Measurements from ENCODE around the gene EFNA3. TPM values are rescaled to one million over a fixed set of nuclear protein-coding genes. Genes with fewer than 3 reads are reported as not detected.

The EFNA3 gene
- total and polyA plus RNA-seq, 11 donors, result 0.20 to 2.4 (median 0.61) TPM

GRCh38 chr1:155080312-155081228 is 1.9 kb downstream of the EFNA3 start:
- WGBS, 4 donors, result 0 to 2% (median 1%) methylated on average over 6 to 71 of the region's 71 CpGs
- TF ChIP-seq POLR2A (IDR thresholded peaks at IDR 0.05) (no peak), CTCF (IDR thresholded peaks at IDR 0.05) (no peak)
- Histone ChIP-seq H3K27me3 (peaks cover 38 to 59% (median 49%) of the 10 kb centered on the region in 9 donors), H3K27ac (no peak overlapping the region), H3K9me3 (no peaks in the 10 kb centered on the region), H3K36me3 (no peaks in the 10 kb centered on the region), H3K4me1 (peaks cover 13 to 65% (median 50%) of the 10 kb centered on the region in 12 donors), H3K4me3 (peak overlapping the region in 11 of 12 donors; percentile 4 to 56 (median 31))
- peak in 1 of 5 donors; percentile 61 for DNase-seq
- ATAC-seq, result no peak
- intact Hi-C loops (cut with DNase I), result loop anchor here in 5 of 10 donors (5.0 to 10.0 kb wide), 7 partner anchors 33 to 526 kb away; partner anchors contain the start of genes PYGO2 (in 2 of the 5), PBXIP1 (in 1 of the 5) and UBE2Q1 (in 1 of the 5)

GRCh38 chr1:155081472-155082300 is 3.0 kb downstream of the EFNA3 start:
- intact Hi-C loops (cut with DNase I), result loop anchor here in 5 of 10 donors (5.0 to 10.0 kb wide), 7 partner anchors 34 to 527 kb away; partner anchors contain the start of genes PYGO2 (in 2 of the 5), PBXIP1 (in 1 of the 5) and UBE2Q1 (in 1 of the 5)
- no peak for TF ChIP-seq CTCF (IDR thresholded peaks at IDR 0.05)
- no peak for TF ChIP-seq POLR2A (IDR thresholded peaks at IDR 0.05)
- no peak for ATAC-seq
- 3 to 5% (median 3%) methylated on average over 47 to 68 of the region's 68 CpGs for WGBS, 4 donors
- Histone ChIP-seq H3K9me3 (no peaks in the 10 kb centered on the region), H3K27ac (no peak overlapping the region), H3K36me3 (no peaks in the 10 kb centered on the region), H3K27me3 (peaks cover 38 to 59% (median 49%) of the 10 kb centered on the region in 9 donors), H3K4me3 (peak overlapping the region in 7 of 12 donors; percentile 9 to 44 (median 21)), H3K4me1 (peaks cover 13 to 77% (median 58%) of the 10 kb centered on the region in 12 donors)
- DNase-seq, result peak in 1 of 5 donors; percentile 59

- Histone ChIP-seq H3K4me3 (peak overlapping the region in 7 of 12 donors; percentile 9 to 44 (median 21)), H3K36me3 (no peaks in the 10 kb centered on the region), H3K27ac (no peak overlapping the region), H3K27me3 (peaks cover 38 to 59% (median 49%) of the 10 kb centered on the region in 9 donors), H3K4me1 (peaks cover 13 to 80% (median 58%) of the 10 kb centered on the region in 12 donors), H3K9me3 (no peaks in the 10 kb centered on the region)
- 5 to 13% (median 6%) methylated on average over 33 to 36 of the region's 36 CpGs for WGBS, 4 donors
- DNase-seq, result peak in 1 of 5 donors; percentile 51
- TF ChIP-seq POLR2A (IDR thresholded peaks at IDR 0.05) (no peak), CTCF (IDR thresholded peaks at IDR 0.05) (no peak)
- intact Hi-C loops (cut with DNase I), result loop anchor here in 5 of 10 donors (5.0 to 10.0 kb wide), 7 partner anchors 35 to 528 kb away; partner anchors contain the start of genes PYGO2 (in 2 of the 5), PBXIP1 (in 1 of the 5) and UBE2Q1 (in 1 of the 5)
- no peak for ATAC-seq
Observed at GRCh38 chr1:155082301-155083051, 3.8 kb downstream of the EFNA3 start.

Data from heart left ventricle (tissue), 16 donors.